Ramos (cell line): ENCODE measurements around the gene EPHA8.

Source experiments
- in situ Hi-C: fragments of 300-500 bp; cut with MboI; formaldehyde crosslinking; loops from one replicate; pipeline ENCODE4 v1.14.3; 2022; ENCODE audit warnings: low sequenced_read_pairs; ENCODE audit not compliant: unreplicated experiment

The EPHA8 gene

GRCh38 chr1:22612671-22613571, 49.6 kb downstream of the EPHA8 start:
- in situ Hi-C loops = no loop called here

GRCh38 chr1:22613572-22613918, 50.3 kb downstream of the EPHA8 start:
- in situ Hi-C loops = no loop called here

GRCh38 chr1:22613951-22614350, 50.7 kb downstream of the EPHA8 start:
- in situ Hi-C loops = no loop called here

GRCh38 chr1:22615886-22616285, 52.6 kb downstream of the EPHA8 start:
- in situ Hi-C loops = no loop called here

- in situ Hi-C loops = no loop called here
These were observed 53.3 kb downstream of the EPHA8 start for GRCh38 chr1:22616571-22616970.

- in situ Hi-C loops = no loop called here
These were observed 54.8 kb downstream of the EPHA8 start for GRCh38 chr1:22618056-22618455.

GRCh38 chr1:22619252-22619651, 56.0 kb downstream of the EPHA8 start:
- in situ Hi-C loops = no loop called here

- in situ Hi-C loops = no loop called here
These were observed 56.5 kb downstream of the EPHA8 start for GRCh38 chr1:22619798-22620197.

GRCh38 chr1:22621761-22622160, 58.5 kb downstream of the EPHA8 start:
- in situ Hi-C loops = no loop called here

- in situ Hi-C loops = no loop called here
These were observed 62.1 kb downstream of the EPHA8 start for GRCh38 chr1:22625262-22625925.

- in situ Hi-C loops = no loop called here
These were observed 63.2 kb downstream of the EPHA8 start for GRCh38 chr1:22626237-22627157.

GRCh38 chr1:22627331-22627730, 64.0 kb downstream of the EPHA8 start:
- in situ Hi-C loops = no loop called here

GRCh38 chr1:22628698-22629444, 65.6 kb downstream of the EPHA8 start:
- in situ Hi-C loops = no loop called here

GRCh38 chr1:22629886-22630285, 66.6 kb downstream of the EPHA8 start:
- in situ Hi-C loops = no loop called here

GRCh38 chr1:22633697-22634463, 70.6 kb downstream of the EPHA8 start:
- in situ Hi-C loops = no loop called here

GRCh38 chr1:22635436-22635835, 72.1 kb downstream of the EPHA8 start:
- in situ Hi-C loops = loop anchor here (5.0 kb wide), 1 partner anchor 218 kb away; no protein-coding TSS in a partner anchor

GRCh38 chr1:22636353-22636752, 73.1 kb downstream of the EPHA8 start, which contains the start of gene C1QA:
TSS of gene C1QA (plus strand) at chr1:22636628. CDS start at chr1:22637617, 989 bp downstream.
- in situ Hi-C loops = loop anchor here (5.0 kb wide), 1 partner anchor 219 kb away; no protein-coding TSS in a partner anchor

- in situ Hi-C loops = loop anchor here (5.0 kb wide), 1 partner anchor 220 kb away; no protein-coding TSS in a partner anchor
These were observed 73.6 kb downstream of the EPHA8 start for GRCh38 chr1:22636927-22637326.
